SK-N-SH treated with all-trans-retinoic acid at 6 μM for 48 hours (cell line): ENCODE results near the gene RELL1.

Experiments used
- ARNTL ChIP-seq: fragments of 450-650 bp; formaldehyde crosslinking; IDR thresholded peaks from 2 replicates; pipeline ENCODE4 v1.5.0; 2020; ENCODE audit warnings: low read depth, mild to moderate bottlenecking, moderate library complexity, borderline replicate concordance
- GLIS3 ChIP-seq: fragments of 250-450 bp; sonication (Bioruptor Pico); IDR thresholded peaks from 2 replicates; pipeline ENCODE4 v1.5.0; 2020; ENCODE audit warnings: mild to moderate bottlenecking, moderate library complexity
- RARB ChIP-seq: fragments of 250-450 bp; sonication (Bioruptor Pico); IDR thresholded peaks from 2 replicates; pipeline ENCODE4 v1.8.0; 2021; ENCODE audit warnings: mild to moderate bottlenecking, moderate library complexity
- TOX ChIP-seq: fragments of 250-450 bp; sonication (Bioruptor Pico); IDR thresholded peaks from 2 replicates; pipeline ENCODE4 v1.8.0; 2021; ENCODE audit warnings: mild to moderate bottlenecking, moderate library complexity, borderline replicate concordance

DNA sequence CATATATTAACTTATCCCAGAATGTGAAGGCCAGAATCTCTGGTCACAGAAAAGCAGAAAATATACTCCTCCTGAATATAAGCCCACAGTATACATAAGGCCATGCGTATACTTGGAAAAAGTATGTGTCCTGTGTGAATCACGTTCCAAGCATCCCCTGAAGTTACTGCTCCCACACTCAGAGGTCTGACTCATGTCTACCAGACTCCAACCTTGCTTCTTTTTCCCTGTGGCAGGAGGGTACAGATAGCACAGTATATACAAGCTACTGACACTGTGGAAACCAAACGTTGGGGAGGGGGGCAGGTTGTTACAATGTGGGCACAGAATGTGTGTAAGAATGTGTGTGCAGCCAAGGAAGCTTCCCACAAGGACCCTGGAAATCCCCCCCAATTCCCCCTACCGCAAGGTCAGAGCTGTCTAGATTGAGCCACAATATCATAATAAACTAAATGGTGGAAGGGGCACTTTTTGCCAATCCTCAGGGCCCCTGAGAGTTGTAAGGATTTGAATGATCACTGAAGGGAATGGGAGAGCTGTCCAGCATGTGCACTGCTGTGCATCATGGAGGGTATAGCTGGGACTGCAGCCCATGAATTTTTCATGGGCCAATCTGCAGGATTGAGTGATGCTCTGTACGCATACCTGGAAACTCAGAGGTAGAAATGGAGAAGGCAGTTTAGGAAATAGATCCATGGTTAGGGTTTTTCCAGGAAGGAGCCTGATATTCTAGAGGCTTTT is 7.4 kb upstream of the RELL1 start:
- no peak for TF ChIP-seq GLIS3 (CRISPR knock-in tag)
- no peak for TF ChIP-seq RARB
- TF ChIP-seq TOX (CRISPR knock-in tag), result no peak
- no peak for TF ChIP-seq ARNTL
